Retina (tissue), 1 donor: ENCODE measurements around the gene UBE2F.
"Not testable (repeated sequence)": the region's sequence is repeated elsewhere in the genome, so short reads cannot be mapped to it uniquely, and the experiment has no call there.

Source experiments
- DNase-seq: peaks from one replicate; pipeline ENCODE4 v3.0.0-alpha.2; 2016

UBE2F gene

GRCh38 chr2:237946423-237946822 is 20.4 kb upstream of the UBE2F start:
- no peak for DNase-seq

- DNase-seq: not testable (repeated sequence)
Measured at GRCh38 chr2:237951354-237951753, 15.5 kb upstream of the UBE2F start.

- DNase-seq: no peak
Measured at GRCh38 chr2:237951878-237952277, 14.9 kb upstream of the UBE2F start.

- no peak for DNase-seq
Measured at GRCh38 chr2:237952851-237953250, 14.0 kb upstream of the UBE2F start.

- DNase-seq: peak; percentile 61
Measured at GRCh38 chr2:237955640-237956401, 11.0 kb upstream of the UBE2F start.

GRCh38 chr2:237956402-237956736 is 10.4 kb upstream of the UBE2F start:
- no peak for DNase-seq

GRCh38 chr2:237961637-237962036 is 5.2 kb upstream of the UBE2F start:
- peak; percentile 13 for DNase-seq

- DNase-seq: no peak
Measured at GRCh38 chr2:237962432-237963084, 4.3 kb upstream of the UBE2F start.

- not testable (repeated sequence) for DNase-seq
Measured at GRCh38 chr2:237963490-237963991, 3.3 kb upstream of the UBE2F start.

GRCh38 chr2:237964194-237964577 is 2.6 kb upstream of the UBE2F start:
- no peak for DNase-seq

- DNase-seq: no peak
Measured at GRCh38 chr2:237964578-237965404, 2.0 kb upstream of the UBE2F start.

- DNase-seq: not testable (repeated sequence)
Measured at GRCh38 chr2:237965844-237966243, 970 bp upstream of the UBE2F start.

- no peak for DNase-seq
Measured at GRCh38 chr2:237966250-237966564, 607 bp upstream of the UBE2F start.

GRCh38 chr2:237967463-237967951 is 693 bp downstream of the UBE2F start:
- DNase-seq: peak; percentile 51

- no peak for DNase-seq
Measured at GRCh38 chr2:237968048-237968862, 1.4 kb downstream of the UBE2F start.

- no peak for DNase-seq
Measured at GRCh38 chr2:237971661-237972060, 4.8 kb downstream of the UBE2F start.

GRCh38 chr2:237972211-237972610 is 5.4 kb downstream of the UBE2F start:
- DNase-seq: no peak

- no peak for DNase-seq
Measured at GRCh38 chr2:237972936-237973335, 6.1 kb downstream of the UBE2F start.

GRCh38 chr2:237977380-237977779 is 10.6 kb downstream of the UBE2F start:
- DNase-seq: no peak

- no peak for DNase-seq
Measured at GRCh38 chr2:237978058-237978712, 11.4 kb downstream of the UBE2F start.

- no peak for DNase-seq
Measured at GRCh38 chr2:237979331-237979730, 12.5 kb downstream of the UBE2F start.

GRCh38 chr2:237980087-237980486 is 13.3 kb downstream of the UBE2F start:
- DNase-seq: peak; percentile 18
